WERI-Rb-1 (cell line): Measurements from ENCODE around the gene PPM1G.
"Not testable (repeated sequence)": the region's sequence is repeated elsewhere in the genome, so short reads cannot be mapped to it uniquely, and the experiment has no call there.

Experiments
- DNase-seq: peaks from one replicate; pipeline ENCODE4 v3.0.0-alpha.2; 2020
- H3K27ac ChIP-seq: fragments of 250-450 bp; sonication (Bioruptor Pico); 2 replicates; pipeline ENCODE4 v1.5.1; 2020; ENCODE audit warnings: mild to moderate bottlenecking, moderate library complexity
- H3K27me3 ChIP-seq: fragments of 250-450 bp; sonication (Bioruptor Pico); 2 replicates; pipeline ENCODE4 v1.5.1; 2021; ENCODE audit warnings: mild to moderate bottlenecking, low read depth, moderate library complexity; ENCODE audit not compliant: insufficient read depth, severe bottlenecking
- H3K36me3 ChIP-seq: fragments of 250-450 bp; sonication (Bioruptor Pico); 2 replicates; pipeline ENCODE4 v1.5.1; 2020; ENCODE audit warnings: mild to moderate bottlenecking, moderate library complexity
- H3K4me3 ChIP-seq: 2 replicates; pipeline ENCODE4 v1.5.1; 2011; ENCODE audit warnings: low read depth, mild to moderate bottlenecking, control low read depth, low read length
- H3K9me3 ChIP-seq: fragments of 250-450 bp; sonication (Bioruptor Pico); 2 replicates; pipeline ENCODE4 v1.5.1; 2021; ENCODE audit warnings: mild to moderate bottlenecking, moderate library complexity; ENCODE audit not compliant: severe bottlenecking
- CTCF ChIP-seq: IDR thresholded peaks from 2 replicates; pipeline ENCODE4 v1.5.1; 2011; ENCODE audit warnings: low read depth, mild to moderate bottlenecking, control low read depth, inconsistent platforms, low read length

The PPM1G gene

GRCh38 chr2:27435628-27436027, 26.2 kb upstream of the PPM1G start:
- Histone ChIP-seq H3K27me3 (no peaks in the 10 kb centered on the region), H3K9me3 (no peaks in the 10 kb centered on the region), H3K27ac (peak overlapping the region; percentile 32; the same call in 1 of the 2 replicates), H3K36me3 (peaks cover 92% of the 10 kb centered on the region), H3K4me3 (no peak overlapping the region)
- no peak for DNase-seq
- no peak for TF ChIP-seq CTCF

GRCh38 chr2:27431395-27431794, 22.0 kb upstream of the PPM1G start:
- Histone ChIP-seq H3K27ac (no peak overlapping the region), H3K36me3 (peaks cover 54% of the 10 kb centered on the region)
- no peak for DNase-seq

GRCh38 chr2:27428978-27429541, 19.7 kb upstream of the PPM1G start:
- TF ChIP-seq CTCF, result no peak
- peak overlapping the region; percentile 95 for H3K4me3 ChIP-seq
- H3K9me3 ChIP-seq, result no peaks in the 10 kb centered on the region
- peak; percentile 89 for DNase-seq
- peak overlapping the region; percentile 97 for H3K27ac ChIP-seq
- no peaks in the 10 kb centered on the region for H3K27me3 ChIP-seq
- H3K36me3 ChIP-seq, result peaks cover 31% of the 10 kb centered on the region

More at GRCh38 chr2:27431395-27431794, 22.0 kb upstream of the PPM1G start:
- no peak for TF ChIP-seq CTCF
- no peak overlapping the region for H3K4me3 ChIP-seq
- no peaks in the 10 kb centered on the region for H3K27me3 ChIP-seq
- H3K9me3 ChIP-seq, result no peaks in the 10 kb centered on the region

GRCh38 chr2:27428213-27428977, 19.0 kb upstream of the PPM1G start, which contains the start of gene NRBP1:
Gene NRBP1 (plus strand): TSS chr2:27428631. CDS start chr2:27433274, 4,643 bp downstream.
- DNase-seq, result peak; percentile 97
- Histone ChIP-seq H3K27me3 (no peaks in the 10 kb centered on the region), H3K4me3 (peak within 1 kb of the TSS; percentile 95), H3K27ac (peak within 1 kb of the TSS; percentile 97), H3K9me3 (no peaks in the 10 kb centered on the region), H3K36me3 (peaks cover 24% of the 10 kb centered on the region)
- TF ChIP-seq CTCF, result peak; percentile 11; the same call in 1 of the 2 replicates

- H3K27ac ChIP-seq, result peak overlapping the region; percentile 97
- no peak for DNase-seq
- peaks cover 18% of the 10 kb centered on the region for H3K36me3 ChIP-seq
- no peaks in the 10 kb centered on the region for H3K27me3 ChIP-seq
- peak overlapping the region; percentile 95 for H3K4me3 ChIP-seq
- no peak for TF ChIP-seq CTCF
- H3K9me3 ChIP-seq, result no peaks in the 10 kb centered on the region
Observed at GRCh38 chr2:27427863-27428212, 18.4 kb upstream of the PPM1G start.

GRCh38 chr2:27425039-27425438, 15.6 kb upstream of the PPM1G start:
- H3K9me3 ChIP-seq, H3K4me3 ChIP-seq, H3K36me3 ChIP-seq, H3K27me3 ChIP-seq, DNase-seq, H3K27ac ChIP-seq: not testable (repeated sequence)
